GM18858 (cell line): ENCODE measurements around the gene ELAVL1.
"Not testable (repeated sequence)": the region's sequence is repeated elsewhere in the genome, so short reads cannot be mapped to it uniquely, and the experiment has no call there.

ENCODE experiments used
- ATAC-seq: cut with Tn5 transposase; IDR thresholded peaks from one replicate; pipeline ENCODE4 v1.9.1; 2021; ENCODE audit not compliant: unreplicated experiment

ELAVL1 gene

GRCh38 chr19:7941895-7942596 is 63.4 kb downstream of the ELAVL1 start:
- ATAC-seq, result no peak

DNA sequence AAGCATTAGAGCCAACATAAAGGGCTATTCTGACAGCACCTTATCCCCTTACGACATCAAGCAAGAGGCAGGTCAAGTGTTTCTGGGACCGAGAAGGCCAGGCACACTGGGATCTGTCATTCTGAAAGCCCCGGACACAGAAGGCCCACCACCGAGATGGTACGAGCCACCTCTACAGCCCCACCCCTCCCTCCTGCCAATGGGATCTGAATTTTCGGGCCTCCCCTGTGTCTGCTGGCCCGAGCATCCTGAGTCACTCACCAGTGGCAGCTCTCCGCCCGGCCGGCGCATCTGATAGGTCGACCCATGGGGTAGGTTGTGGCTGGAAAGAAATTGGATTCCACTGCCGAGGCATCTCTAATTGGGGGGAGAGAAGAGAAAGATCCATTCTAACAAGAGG is 64.6 kb downstream of the ELAVL1 start:
- ATAC-seq, result no peak

- ATAC-seq, result no peak
Observed at GRCh38 chr19:7934766-7935165, 70.7 kb downstream of the ELAVL1 start.

DNA sequence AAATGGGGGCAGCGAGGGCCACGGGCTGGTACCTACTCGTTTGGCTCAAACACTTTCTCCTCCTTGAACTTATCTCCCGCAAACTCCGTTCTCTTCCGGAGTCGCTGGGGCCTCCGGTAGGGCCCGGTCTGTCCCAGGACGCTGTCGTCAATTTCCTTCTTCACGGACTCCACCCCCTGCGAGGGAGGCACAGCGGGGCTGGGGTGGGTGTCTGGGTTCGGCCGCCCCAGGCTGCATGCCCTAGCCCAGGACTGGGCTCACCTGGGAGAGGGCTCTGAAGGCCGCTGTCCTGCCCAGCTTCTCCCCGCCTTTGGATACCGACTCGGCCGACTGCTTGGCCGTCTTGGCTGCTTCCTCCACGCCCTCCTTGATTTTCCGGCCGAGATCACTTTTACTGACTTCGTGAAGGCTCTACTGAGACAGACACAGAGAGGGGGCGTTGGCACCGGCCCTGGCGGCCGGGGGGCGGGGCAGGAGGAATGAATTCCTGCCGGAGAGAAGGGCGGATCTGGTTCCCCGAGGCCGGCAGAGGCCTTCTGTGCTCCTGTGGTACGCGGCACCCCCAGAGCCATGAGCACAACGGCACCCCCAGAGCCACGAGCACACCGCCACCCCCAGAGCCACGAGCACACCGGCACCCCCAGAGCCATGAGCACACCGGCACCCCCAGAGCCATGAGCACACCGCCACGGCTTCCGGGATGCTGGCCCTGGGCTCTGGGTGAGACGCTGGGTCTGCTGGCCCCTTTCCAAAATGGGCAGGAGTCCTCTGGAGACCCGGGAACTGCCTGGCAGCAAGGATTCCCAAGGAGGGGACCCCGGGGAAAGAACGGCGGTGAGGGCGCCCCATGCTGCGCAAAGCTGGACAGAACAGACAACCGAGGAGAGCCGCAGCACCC is 71.4 kb downstream of the ELAVL1 start:
- no peak for ATAC-seq

DNA sequence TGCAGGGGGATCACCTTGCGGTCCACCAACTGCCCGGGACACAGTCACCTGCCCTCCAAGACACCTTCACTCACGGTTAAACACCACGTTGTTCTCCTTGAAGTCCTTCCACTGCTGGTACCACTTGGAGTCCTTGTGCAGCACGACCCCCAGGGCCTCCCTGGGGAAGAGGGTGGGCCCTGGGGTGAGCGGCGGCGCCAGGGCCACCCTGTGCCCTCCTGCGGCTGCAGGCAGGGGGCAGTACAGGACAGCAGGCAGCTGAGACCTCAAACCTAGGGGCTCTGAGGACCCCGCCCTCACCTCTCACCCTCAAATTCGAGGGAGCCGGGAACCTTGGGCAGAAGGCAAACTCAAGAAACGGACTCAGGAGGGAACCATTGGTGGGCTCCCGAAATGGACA is 72.0 kb downstream of the ELAVL1 start:
- ATAC-seq, result no peak

DNA sequence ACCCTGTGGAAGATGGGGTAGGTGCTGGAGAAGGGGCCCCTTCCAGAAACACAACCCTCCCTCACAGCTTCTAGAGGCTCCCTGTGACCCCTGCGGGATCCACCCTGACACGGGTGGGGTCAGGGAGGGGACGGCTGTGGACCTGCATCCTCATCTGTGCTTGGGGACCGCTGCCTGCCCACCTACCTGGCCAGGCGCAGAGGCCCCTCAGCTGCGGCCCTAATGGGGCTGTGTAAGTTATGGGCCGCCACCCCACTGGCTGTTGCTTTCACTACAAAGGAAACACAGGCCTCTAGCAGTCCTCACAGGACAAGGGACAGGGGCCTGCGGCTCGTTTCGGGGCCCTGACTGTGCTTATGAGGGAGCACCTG is 72.5 kb downstream of the ELAVL1 start:
- no peak for ATAC-seq

DNA sequence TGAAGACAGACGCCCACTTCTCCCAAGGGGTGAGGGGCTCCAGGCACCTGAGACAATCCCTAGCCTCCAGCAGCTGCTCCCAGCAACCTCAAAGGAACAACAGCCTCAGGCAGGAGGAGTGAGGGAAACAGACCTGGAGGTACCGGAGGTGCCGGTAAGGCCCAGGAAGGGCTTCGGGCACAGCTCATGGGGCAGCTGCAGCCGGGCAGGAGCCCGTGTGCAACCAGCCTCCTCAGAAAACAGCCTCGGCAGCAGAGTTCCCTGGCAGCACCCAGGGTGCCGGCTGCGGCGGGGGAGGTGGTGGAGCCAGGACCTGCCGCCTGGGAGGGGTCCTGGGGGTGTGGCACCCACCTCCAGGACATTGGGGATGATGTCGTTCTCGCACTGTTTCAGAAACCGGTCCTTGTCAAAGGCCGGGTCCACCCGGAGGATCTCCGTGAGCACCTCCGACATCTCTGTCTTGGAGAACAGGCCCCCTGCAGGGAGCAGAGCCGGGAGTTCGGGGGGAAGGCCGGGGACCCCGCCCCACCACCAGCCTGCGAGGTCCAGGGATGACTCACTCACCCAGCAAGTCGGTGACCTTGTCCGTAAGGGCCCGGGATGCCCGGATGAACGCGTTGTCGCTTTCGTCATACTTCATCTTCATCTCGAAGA is 73.0 kb downstream of the ELAVL1 start:
- ATAC-seq, result no peak

DNA sequence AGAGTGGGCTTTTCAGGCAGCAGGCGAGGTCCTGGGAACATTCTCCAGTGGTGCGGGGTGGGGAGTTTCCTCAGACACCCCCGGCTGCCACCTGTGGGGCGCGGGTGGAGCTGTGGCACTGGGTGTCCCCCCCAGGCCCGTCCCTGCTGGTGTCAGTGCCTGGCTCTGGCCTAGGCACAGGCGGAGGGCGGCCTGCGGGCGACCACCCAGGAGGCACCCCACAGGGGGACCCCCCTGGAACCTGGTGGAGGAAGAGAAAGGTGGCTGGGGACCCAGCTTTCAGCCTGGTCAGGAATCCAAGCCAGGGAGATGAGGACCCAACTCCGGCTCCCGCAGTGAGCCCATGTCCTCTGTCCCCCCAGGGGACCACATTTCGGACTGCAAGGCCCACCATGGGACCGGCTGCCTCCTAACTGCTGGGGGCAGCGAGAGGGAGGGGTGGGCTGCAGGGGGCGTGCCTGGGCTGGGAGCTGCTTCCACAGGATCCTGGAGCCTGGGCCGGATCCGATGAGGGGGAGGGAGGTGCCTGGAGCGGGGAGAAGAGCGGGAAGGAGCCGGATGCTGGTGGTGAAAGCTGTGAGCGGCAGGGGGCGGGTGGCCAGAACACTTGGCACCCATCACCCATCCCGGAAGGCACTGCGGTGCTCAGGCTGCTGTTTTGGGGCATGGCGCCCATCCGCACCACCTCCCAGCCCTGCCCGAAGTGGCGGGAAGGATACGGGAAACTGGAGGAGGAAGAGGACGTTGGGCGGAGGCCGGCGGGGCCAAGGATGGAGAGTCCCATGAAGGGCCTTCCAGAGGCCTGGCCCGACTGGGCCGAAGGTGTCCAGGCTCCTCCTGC is 74.0 kb downstream of the ELAVL1 start:
- ATAC-seq, result no peak

DNA sequence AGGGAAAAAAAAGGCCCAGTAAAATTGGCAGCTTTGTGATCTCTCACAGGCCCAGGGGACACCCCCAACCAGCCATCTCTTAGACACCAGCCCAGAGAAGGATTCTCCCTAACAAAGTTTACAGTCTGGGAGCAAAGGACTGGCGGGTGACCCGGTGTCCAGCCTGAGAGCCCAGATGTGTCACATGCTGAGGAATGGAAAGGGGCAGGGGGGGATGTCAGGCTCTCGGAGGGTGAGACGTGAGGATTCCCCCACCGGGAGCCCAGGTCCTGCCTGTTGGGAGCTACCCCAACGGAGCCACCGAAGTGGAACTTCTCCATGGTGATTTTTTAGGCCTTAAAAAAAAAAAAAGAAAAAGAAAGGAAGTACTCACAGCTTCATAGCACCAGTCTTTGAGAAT is 74.7 kb downstream of the ELAVL1 start:
- no peak for ATAC-seq

GRCh38 chr19:7930030-7930429 is 75.4 kb downstream of the ELAVL1 start:
- ATAC-seq, result not testable (repeated sequence)

GRCh38 chr19:7928741-7929701 is 76.4 kb downstream of the ELAVL1 start:
- no peak for ATAC-seq

GRCh38 chr19:7928334-7928706 is 77.1 kb downstream of the ELAVL1 start:
- no peak for ATAC-seq

- ATAC-seq, result no peak
Observed at GRCh38 chr19:7927605-7928333, 77.7 kb downstream of the ELAVL1 start.

DNA sequence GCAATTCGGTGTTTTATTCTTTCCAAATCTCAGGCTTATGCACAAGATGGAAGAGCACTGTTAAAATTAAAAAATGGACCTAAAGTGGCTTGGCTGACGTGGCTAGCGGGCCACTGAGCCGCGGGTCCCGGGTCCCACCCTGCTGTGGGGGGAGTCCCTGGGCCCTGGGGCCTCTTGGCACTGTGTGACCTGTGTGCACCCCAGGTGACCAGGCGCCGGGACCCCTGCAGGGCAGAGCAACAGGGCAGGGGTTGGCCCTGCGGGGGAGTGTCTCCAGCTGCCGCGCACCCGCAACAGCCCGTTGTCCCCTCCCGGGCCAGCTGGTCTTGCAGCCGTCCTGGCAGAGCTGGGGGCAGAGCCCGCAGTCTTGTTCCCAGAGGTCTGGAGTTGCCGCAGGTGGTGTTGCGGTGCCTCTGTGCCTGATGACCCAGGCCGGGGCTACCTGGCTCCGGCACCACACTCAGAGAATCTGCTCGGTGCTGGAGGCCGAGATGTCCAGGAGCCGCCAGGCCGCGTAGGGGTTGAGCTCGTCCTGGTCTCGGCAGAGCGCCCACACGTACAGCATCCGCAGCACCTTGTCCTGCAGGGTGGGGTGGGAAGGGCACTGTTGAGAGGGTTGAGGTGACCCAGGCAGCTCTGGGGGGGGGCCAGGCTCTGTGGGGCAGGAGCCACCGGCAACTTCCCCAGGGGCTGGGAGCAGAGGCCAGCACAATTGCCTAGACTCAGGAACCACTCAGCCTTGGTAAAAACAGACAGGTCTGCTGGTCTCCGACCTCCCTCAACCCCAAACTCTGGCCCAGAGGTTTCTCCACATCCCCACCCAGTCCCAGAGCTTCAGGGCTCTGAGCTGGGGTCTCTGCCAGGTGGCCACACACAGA is 78.5 kb downstream of the ELAVL1 start:
- no peak for ATAC-seq

DNA sequence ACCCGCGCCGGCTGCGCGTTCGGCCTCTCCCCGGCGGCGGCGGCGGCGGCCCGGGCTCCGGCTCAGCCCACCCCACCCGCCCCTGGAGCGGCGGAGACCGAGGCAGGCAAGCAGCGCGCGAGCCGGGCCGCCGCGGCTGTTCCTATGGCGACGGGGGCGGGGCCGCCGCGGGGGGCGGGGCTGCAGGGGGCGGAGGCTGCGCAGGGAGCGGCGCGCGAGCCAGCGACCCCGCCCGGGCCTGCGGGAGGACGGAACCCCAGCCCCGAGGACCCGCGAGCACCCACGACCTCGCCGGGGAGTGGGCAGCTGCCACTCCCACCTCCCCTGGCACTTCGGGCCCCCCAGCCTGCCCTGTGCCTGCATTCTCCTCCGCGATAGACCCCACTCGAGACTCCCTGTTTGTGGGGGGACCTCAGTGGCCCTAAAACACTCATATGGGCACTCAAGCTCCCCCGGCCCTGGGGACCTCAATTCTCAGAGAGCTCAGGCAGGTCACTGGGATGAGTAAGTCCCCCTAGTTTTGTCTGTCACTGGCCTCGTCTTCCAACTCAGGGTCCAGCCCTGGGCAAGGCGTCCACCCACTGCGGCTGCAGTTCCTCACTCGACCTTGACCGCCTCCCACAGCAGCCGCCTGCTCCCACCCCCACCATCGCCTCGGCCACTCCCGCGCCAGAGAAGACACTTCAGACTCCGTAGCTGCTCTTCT is 79.3 kb downstream of the ELAVL1 start, which contains the start of gene CTXN1:
Gene CTXN1, minus strand, starts transcription at position 115 of the 706 bp plus-strand sequence. CDS start 597 bp downstream, outside the sequence.
- no peak for ATAC-seq

- ATAC-seq, result no peak
Observed at GRCh38 chr19:7925171-7925851, 80.1 kb downstream of the ELAVL1 start.

GRCh38 chr19:7924651-7925170 is 80.7 kb downstream of the ELAVL1 start:
- ATAC-seq, result no peak
